ENCODE measurements around the gene ASB7.

DNA sequence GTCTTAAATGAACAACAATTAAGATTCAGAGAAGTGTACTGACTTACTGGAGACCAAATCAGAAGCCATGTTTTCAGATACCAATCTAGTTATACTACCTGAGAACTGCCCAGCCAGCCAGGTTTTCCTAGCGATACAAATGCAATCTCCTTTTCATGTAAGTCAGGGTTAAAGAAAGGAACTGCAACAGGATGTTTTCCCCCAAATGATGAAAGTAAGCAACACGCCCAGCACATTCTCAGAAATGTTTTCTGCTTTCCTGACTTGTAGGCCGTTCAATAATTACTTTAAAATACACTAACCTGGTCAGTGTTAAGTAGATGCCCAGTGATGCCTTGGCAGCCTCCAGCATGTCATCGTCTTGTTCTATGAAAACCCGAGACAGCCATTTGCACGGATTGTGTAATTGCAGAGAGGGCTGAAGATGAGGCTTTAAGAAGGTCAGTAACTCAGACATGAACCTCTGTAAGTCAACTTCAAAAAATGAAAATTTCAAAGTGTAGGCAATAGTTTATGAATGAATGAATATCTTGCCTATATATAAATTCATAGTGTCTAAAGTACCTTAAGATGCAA is 30.7 kb upstream of the ASB7 start:
- TF ChIP-seq, protein P1, sequence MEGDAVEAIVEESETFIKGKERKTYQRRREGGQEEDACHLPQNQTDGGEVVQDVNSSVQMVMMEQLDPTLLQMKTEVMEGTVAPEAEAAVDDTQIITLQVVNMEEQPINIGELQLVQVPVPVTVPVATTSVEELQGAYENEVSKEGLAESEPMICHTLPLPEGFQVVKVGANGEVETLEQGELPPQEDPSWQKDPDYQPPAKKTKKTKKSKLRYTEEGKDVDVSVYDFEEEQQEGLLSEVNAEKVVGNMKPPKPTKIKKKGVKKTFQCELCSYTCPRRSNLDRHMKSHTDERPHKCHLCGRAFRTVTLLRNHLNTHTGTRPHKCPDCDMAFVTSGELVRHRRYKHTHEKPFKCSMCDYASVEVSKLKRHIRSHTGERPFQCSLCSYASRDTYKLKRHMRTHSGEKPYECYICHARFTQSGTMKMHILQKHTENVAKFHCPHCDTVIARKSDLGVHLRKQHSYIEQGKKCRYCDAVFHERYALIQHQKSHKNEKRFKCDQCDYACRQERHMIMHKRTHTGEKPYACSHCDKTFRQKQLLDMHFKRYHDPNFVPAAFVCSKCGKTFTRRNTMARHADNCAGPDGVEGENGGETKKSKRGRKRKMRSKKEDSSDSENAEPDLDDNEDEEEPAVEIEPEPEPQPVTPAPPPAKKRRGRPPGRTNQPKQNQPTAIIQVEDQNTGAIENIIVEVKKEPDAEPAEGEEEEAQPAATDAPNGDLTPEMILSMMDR (conservative IDR thresholded peaks at IDR 0.05), result no peak
- no peak for TF ChIP-seq EZH2 (IDR thresholded peaks at IDR 0.05; ENCODE audit: low read depth)

All from PC-9 (cell line).